ENCODE measurements around the gene BIRC7. TPM values are rescaled to one million over a fixed set of nuclear protein-coding genes. Genes with fewer than 3 reads are reported as not detected.

The BIRC7 gene
- polyA plus RNA-seq, 3 donors: 0.21 TPM; not detected in 2

GRCh38 chr20:63268256-63268655 lies 32.6 kb downstream of the BIRC7 start:
- Histone ChIP-seq H3K27me3 (ENCODE audit: control insufficient read depth in 2 of 2, insufficient read depth in 2 of 2, low read length in 2 of 2) (peaks cover 0 to 3% of the 10 kb centered on the region in 2 donors), H3K36me3 (replicated peaks in 1 of 2; ENCODE audit: control insufficient read depth in 1 of 2, insufficient read depth in 2 of 2, low read length in 2 of 2) (no peaks in the 10 kb centered on the region), H3K27ac (ENCODE audit: low read depth in 1 of 2, low read length in 2 of 2) (no peak overlapping the region), H3K9me3 (replicated peaks in 1 of 2; ENCODE audit: control insufficient read depth in 1 of 2, insufficient read depth in 1 of 2, low read length in 2 of 2) (no peaks in the 10 kb centered on the region), H3K79me2 (ENCODE audit: insufficient read depth, low read length) (peaks cover 7% of the 10 kb centered on the region), H3K4me1 (ENCODE audit: control insufficient read depth in 1 of 2, insufficient read depth in 2 of 2, low read length in 2 of 2) (peaks cover 7 to 8% of the 10 kb centered on the region in 2 donors), H3K9ac (ENCODE audit: insufficient read depth, low read length, poor library complexity, severe bottlenecking) (no peak overlapping the region), H2AFZ (ENCODE audit: insufficient read depth, low read depth, low read length, poor library complexity, severe bottlenecking) (no peak overlapping the region), H3K4me3 (replicated peaks in 1 of 3; ENCODE audit: low read depth in 2 of 3, low read length in 3 of 3) (no peak overlapping the region), H3K4me2 (replicated peaks; ENCODE audit: extremely low read depth, low read length, poor library complexity, severe bottlenecking) (no peak overlapping the region), H4K20me1 (ENCODE audit: insufficient read depth, low read length) (no peaks in the 10 kb centered on the region)
- Mint-ChIP-seq H3K27ac (no peak overlapping the region), H3K27me3 (ENCODE audit: low read depth in 3 of 3) (peaks cover 8 to 27% (median 16%) of the 10 kb centered on the region in 3 donors), H3K36me3 (no peaks in the 10 kb centered on the region), H3K9me3 (peaks cover 0 to 2% (median 0%) of the 10 kb centered on the region in 7 donors), H3K4me1 (peaks cover 7% of the 10 kb centered on the region), H3K4me3 (no peak overlapping the region)
- no peak for DNase-seq
- 79% methylated on average over 5 of the region's 7 CpGs for WGBS (ENCODE audit: insufficient coverage)
- intact Hi-C loops (cut with micrococcal nuclease): no loop called here
- TF ChIP-seq, protein P1, sequence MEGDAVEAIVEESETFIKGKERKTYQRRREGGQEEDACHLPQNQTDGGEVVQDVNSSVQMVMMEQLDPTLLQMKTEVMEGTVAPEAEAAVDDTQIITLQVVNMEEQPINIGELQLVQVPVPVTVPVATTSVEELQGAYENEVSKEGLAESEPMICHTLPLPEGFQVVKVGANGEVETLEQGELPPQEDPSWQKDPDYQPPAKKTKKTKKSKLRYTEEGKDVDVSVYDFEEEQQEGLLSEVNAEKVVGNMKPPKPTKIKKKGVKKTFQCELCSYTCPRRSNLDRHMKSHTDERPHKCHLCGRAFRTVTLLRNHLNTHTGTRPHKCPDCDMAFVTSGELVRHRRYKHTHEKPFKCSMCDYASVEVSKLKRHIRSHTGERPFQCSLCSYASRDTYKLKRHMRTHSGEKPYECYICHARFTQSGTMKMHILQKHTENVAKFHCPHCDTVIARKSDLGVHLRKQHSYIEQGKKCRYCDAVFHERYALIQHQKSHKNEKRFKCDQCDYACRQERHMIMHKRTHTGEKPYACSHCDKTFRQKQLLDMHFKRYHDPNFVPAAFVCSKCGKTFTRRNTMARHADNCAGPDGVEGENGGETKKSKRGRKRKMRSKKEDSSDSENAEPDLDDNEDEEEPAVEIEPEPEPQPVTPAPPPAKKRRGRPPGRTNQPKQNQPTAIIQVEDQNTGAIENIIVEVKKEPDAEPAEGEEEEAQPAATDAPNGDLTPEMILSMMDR (IDR thresholded peaks at IDR 0.05): no peak

DNA sequence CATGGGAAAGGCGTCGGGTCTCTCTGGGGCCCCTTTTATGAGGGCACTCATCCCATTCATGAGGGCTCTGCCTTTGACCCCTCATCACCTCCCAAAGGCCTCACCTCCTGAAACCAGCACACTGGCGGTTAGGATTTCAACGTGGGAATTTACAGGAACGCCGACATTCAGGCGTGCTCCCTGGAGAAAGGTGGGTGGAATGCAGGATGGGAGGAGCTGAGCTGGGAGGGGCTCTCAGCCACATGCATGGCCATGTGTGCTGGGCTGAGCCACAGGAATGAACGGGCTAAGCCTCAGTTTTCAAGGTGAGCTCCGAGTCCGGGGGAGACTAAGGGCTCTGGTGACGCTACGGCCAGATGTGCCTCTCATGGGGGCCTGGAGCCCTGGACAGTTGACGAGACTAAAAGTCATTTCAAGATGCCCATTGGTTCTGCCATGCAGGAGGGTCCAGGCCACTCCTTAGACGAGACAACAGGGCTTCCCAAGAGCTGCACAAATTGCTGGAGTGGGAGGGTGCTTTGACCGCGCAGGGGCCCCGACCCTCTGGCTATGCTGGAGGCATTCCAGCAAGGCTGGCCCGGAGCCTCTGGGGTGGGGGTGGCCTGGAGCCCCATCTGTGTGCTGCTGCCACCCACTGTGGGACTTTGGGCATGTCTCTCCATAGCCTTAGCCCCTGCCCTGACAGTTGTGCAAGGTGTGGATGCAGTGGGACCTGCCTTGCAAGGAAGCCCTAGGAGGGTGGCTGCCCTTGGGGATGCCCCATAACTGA lies 33.1 kb downstream of the BIRC7 start:
- Histone ChIP-seq H3K4me2 (replicated peaks; ENCODE audit: extremely low read depth, low read length, poor library complexity, severe bottlenecking) (no peak overlapping the region), H3K9me3 (replicated peaks in 1 of 2; ENCODE audit: control insufficient read depth in 1 of 2, insufficient read depth in 1 of 2, low read length in 2 of 2) (no peaks in the 10 kb centered on the region), H2AFZ (ENCODE audit: insufficient read depth, low read depth, low read length, poor library complexity, severe bottlenecking) (no peak overlapping the region), H4K20me1 (ENCODE audit: insufficient read depth, low read length) (peaks cover 5% of the 10 kb centered on the region), H3K27me3 (ENCODE audit: control insufficient read depth in 2 of 2, insufficient read depth in 2 of 2, low read length in 2 of 2) (peaks cover 0 to 3% of the 10 kb centered on the region in 2 donors), H3K4me1 (ENCODE audit: control insufficient read depth in 1 of 2, insufficient read depth in 2 of 2, low read length in 2 of 2) (peaks cover 13 to 14% of the 10 kb centered on the region in 2 donors), H3K27ac (ENCODE audit: low read depth in 1 of 2, low read length in 2 of 2) (no peak overlapping the region), H3K4me3 (replicated peaks in 1 of 3; ENCODE audit: low read depth in 2 of 3, low read length in 3 of 3) (no peak overlapping the region), H3K36me3 (replicated peaks in 1 of 2; ENCODE audit: control insufficient read depth in 1 of 2, insufficient read depth in 2 of 2, low read length in 2 of 2) (no peaks in the 10 kb centered on the region), H3K9ac (ENCODE audit: insufficient read depth, low read length, poor library complexity, severe bottlenecking) (no peak overlapping the region), H3K79me2 (ENCODE audit: insufficient read depth, low read length) (peaks cover 13% of the 10 kb centered on the region)
- TF ChIP-seq, protein P1 (IDR thresholded peaks at IDR 0.05): no peak
- peaks cover 3 to 27% (median 14%) of the 10 kb centered on the region in 3 donors for H3K27me3 Mint-ChIP-seq (ENCODE audit: low read depth in 3 of 3)
- peaks cover 0 to 2% (median 0%) of the 10 kb centered on the region in 7 donors for H3K9me3 Mint-ChIP-seq
- H3K27ac Mint-ChIP-seq: no peak overlapping the region
- peaks cover 13% of the 10 kb centered on the region for H3K4me1 Mint-ChIP-seq
- DNase-seq: no peak
- H3K36me3 Mint-ChIP-seq: no peaks in the 10 kb centered on the region
- 65% methylated on average over 16 of the region's 18 CpGs for WGBS (ENCODE audit: insufficient coverage)
- intact Hi-C loops (cut with micrococcal nuclease): no loop called here
- H3K4me3 Mint-ChIP-seq: no peak overlapping the region

All from CD14-positive monocyte (primary cell).